Lung microvascular endothelial cell (primary cell): ENCODE results near the gene CIDEA. TPM values are rescaled to one million over a fixed set of nuclear protein-coding genes. Genes with fewer than 3 reads are reported as not detected.

Source experiments
- DNase-seq, 2 donors: peaks; one replicate each; pipeline versions ENCODE4 v3.0.0 to v3.0.0-alpha.2; 2010; ENCODE audit warnings: low read depth in 2 of 2
- total RNA-seq: library from RNA; depleted of rRNA; stranded (reverse); fragments of >200 nt; gene quantifications from 2 replicates; pipeline ENCODE4 v1.2.1, GENCODE V29; 2014

The CIDEA gene
- total RNA-seq, 1 donor from 2014 or later: not detected

DNA sequence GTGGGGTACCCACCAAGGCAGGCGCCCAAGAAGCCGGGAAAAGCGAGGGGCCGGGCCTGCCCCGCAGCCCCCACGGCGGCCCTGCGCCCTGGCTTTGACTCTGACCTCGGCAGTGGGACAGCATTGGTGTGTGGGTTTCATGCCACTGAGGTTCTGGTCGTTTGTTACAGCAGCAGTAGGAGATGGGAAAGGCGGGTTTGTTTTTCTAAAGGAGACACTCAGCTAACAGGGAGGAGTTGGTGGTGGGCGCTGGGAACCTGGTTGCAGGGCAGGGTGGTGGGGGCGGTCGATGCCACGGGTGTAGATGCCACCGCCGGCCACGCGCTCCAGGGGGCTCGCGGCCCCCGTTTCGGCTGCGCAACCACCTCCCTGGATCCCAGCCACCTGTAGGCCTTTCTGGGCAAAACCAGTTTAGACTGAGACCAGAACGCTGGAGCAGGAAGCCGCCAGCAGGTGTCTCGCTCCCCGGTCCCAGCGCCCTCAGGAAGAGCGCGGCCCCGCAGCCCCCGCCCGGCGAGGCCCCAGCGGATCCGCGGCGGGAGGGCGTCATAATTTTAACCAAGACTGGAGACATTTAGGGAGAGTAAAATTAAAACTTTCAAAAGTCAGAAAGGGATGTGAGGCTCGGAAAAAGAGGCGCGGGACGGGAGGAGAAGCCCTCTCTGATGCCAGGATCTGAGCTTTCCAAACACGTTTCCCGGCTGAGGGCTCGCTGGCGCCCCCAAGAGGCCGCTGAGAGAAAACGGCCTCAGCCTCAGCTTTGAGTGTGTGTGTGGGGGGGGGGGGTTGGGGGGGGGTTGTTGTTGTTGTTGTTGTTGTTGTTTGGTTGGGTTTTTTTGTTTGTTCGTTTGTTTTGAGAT is 17.4 kb downstream of the CIDEA start:
- DNase-seq: peak; percentile 81 to 90

DNA sequence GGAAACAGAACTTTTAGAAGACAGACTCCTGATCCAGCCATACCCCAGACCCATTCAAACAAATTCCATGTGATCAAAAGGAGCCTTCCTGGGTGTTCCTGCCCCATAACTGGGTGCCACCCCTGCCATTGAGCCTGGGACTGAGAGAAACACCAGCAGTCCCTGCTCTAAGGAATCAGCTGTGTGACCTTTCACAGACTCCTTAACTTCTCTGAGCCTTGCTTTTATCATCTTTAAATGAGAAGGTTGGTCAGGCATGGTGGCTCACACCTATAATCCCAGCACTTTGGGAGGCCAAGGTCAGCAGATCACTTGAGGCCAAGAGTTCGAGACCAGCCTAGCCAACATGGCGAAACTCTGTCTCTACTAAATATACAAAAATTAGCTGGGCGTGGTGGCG is 20.6 kb downstream of the CIDEA start:
- DNase-seq: no peak

DNA sequence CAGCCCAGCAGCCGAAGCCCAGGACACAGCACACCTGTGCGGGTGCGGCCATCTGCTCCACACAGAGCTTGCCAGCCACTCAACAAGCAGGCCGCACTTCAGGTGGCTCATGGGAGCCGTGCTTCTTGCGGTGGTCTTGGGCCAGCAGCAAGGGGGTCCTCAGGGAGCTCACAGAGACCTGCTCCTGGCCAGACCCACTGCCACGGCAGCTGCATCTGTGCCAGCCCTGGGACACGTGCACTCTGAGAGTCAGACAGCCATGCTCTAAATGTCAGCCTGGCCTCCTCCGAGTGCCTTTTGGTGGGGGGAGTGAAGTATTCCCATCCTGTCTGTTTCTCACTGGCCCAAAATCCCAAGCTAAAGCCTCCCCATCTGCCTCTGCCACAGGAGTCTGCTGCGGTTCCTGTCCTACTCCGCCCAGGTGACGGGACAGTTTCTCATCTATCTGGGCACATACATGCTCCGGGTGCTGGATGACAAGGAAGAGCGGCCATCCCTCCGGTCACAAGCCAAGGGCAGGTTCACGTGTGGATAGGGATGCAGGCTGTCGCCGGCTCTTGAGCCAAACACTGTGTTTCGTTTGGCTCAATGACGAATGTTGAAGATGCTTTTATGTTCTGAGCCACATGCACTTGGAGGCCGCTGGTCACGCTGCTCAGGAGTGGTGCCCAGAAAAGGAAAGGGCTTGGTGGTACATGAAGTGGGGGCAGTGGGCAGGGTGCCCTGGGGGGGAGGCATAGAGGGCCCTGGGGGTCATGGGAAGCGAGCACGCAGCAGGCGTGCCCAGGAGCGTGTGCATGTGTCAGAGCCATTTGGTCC is 22.8 kb downstream of the CIDEA start:
- no peak for DNase-seq

DNA sequence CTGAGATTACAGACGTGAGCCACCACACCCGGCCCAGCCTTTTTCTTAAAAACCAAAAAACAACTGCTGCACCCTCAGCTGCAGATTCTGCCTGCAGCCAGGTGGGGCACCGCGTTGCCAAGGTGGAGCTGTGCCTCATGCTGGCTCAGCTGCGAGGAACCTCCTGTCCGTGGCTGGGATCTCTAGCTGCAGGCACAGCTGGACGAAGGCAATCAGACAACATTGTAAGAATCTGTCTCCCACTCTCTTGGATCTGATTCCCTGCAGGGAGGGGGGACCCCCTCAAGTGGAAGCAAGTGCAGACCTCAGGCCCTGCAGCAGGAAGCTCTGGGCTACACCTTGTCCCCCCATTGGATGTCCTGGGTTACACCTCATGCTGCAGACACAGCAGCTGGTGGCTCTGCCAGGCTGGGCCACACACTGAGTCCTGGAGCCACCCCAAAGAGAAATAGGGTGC is 24.1 kb downstream of the CIDEA start:
- no peak for DNase-seq

DNA sequence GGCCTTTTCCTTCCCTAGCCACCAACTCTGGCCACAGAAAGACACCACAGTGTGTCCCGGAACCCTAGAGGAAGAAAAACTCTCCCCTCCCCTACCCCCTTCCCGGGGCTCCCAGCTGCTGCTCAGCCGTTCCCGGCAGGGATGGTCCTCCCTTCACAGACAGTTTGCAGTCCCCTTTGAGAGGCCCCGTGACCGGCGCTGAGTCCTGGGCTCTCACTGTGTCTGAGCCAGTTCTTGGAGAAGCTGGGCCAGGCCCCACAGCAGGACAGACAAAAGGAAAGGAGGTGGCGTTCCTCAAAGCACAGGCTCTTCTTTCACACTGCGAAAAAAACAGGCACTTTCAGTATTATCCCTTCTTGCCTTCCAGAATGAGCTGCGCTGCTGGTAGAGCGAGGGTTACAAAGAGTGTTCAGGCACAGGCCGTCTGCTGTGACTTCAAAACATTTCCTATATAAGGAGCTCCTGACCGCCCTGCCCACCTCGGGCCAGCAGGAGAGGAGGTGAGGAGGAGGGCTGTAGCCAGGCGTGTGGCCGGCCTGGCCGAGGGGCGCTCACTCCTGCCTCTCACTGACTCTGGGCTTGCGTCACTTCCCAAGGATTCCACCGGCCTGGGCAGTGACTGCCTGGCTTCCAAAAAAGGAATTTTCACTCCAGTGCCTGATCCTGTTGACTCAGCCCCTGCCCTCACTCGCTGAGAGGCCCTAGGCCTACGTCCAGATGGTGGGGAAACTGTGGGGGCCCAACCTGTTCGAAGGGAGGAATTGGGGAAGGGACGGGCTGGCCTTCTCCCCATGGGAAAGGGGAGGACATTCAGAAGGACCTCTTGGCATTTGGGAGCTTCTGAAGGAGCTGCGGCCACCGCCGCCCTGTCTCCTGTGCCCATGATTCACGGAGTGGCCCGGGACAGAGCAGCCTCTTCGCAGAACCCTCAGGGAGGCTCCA is 24.9 kb downstream of the CIDEA start:
- peak; percentile 95 for DNase-seq

DNA sequence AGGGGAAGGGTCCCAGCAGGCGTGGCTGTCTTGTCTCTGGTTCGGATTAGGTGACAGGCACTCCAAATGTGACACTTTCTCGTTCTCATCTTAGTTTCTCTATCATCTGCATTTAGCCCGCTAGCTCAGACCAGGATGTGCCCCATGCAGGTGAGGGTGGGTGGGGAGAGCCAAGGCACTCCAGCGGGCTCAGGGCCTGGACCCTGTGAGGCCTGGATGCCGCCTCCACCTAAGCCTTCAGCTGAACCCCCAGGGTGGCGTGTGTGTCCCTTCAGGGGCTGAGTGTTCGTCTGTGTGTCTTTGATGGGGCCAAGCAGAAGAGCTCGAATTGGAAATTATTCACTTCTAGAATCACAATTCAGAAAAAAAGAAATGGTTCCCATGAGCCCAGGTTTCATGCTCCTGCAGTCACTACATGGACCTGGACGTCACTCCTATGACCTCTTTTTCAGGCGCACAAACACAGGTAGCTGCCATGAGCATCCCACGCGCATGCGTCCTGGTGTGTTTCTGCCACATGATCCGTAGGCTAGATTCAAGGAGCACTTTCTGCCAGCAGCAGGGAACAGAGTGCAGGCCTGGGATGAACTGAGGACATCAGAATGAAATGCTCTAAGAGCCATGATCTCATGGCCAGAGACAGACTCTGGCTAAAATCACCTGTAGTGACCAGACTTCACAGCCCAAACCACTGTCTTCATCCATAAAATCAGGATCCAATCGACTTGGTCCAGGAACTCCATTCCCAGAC is 25.8 kb downstream of the CIDEA start:
- no peak for DNase-seq

GRCh38 chr18:12281861-12282260 is 27.7 kb downstream of the CIDEA start:
- DNase-seq: no peak

DNA sequence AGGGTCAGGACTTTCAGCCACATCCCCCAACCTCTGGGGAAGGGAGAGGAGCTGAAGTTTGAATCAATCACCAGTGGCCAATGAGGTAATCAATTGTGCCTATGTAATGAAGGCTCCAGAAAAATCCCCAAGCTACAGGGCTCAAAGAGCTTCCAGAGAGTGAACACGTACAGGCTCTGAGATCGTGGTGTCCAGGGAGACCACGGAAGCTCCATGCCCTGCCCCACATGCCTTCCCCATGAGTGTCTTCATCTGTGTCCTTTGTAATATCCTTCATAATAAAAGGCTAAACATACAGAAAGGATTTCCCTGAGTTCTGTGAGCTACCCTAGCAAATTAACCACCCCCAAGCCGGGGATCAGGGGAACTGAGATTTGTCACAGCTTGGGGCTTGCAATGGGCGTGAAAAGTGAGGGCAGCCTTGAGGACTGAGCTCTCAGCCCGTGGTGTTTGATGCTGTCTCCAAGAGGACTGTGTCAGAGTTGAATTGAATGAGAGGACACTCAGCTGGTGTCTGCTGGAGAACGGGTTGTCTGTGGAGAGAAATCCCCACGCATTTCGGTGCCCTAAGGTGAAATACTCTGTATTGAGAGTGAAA is 28.4 kb downstream of the CIDEA start:
- peak in 1 of 2 donors; percentile 78 for DNase-seq

- DNase-seq: peak; percentile 51 to 53
These were observed 29.1 kb downstream of the CIDEA start for GRCh38 chr18:12283256-12283655.

DNA sequence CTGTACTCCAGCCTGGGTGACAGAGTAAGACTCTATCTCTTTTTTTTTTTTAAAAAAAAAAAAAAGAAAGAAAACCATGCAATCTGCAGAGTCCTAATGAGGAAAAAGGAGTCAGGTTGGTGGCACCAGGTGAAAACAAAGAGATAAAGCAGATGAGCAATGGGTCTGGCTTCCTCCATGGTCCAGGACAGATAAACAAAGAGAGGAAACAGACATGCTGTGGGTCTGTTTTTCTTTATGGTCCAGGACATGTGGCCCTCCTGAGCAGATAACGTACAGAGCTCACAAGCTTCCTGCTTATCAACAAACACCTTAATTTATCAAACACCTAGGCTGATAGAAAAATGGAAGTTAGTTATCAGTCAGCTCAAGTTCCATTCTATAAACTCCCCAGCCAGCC is 29.5 kb downstream of the CIDEA start:
- DNase-seq: peak in 1 of 2 donors; percentile 85

DNA sequence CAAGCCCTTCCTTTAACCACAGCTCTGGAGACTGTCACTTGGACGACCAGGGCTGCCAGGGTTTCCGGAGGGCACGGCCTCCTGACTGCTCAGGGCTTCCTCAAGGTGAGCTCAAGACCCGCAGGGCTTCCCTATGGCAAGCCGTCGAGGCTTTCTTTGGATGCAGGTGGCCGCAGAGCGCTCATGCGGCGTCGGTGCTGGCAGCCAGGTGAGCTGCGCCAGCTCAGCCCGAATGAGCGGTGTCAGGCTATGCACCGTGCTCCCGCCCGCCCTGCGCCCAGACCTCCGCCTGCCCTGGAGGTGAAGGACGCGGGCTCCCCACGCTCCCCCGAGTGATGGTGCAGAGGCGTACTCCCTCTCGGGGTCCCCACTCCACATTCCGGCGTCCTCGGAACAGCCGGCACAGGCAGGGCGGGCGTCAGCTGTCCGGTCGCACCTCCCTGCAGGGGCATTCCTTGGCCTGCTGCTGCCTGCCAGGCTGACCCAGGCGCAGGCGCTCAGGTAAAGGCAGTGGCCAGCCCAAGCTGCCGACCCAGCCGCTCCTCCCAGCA is 33.0 kb downstream of the CIDEA start:
- no peak for DNase-seq

DNA sequence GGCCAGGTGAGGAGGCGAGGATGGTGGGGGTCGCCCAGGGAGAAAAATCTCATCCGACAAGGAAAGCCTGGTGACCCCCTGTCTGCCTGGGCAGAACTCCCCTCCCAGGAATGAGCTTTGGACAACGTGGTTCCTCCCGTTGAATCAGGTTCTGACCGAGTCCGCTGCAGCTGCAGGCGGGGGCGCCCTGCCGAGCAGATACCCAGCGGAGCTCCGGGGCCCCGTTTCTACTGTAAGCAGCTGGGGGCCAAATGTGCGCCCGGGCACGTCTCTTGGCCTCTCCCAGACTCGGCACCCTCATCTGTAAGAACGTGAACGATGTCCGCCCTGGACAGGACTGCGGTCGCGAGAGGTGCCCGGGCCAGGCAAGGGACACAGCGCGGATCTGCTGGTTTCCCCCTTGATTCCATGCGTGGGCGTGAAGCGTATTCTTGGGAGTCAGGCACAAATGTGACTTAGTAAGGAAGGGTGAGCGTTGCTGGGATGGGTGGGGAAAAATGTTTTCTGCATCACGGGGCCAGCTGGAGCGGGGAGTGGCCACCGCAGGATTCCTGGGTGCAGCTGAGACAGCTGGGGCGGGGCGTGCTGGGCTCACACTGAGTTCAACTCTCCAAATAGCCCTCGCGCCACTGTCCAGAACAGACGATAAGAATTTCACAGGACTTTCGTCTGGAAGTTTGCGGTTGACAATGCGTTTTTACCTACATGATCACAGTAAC is 33.7 kb downstream of the CIDEA start:
- DNase-seq: peak; percentile 23 to 52

DNA sequence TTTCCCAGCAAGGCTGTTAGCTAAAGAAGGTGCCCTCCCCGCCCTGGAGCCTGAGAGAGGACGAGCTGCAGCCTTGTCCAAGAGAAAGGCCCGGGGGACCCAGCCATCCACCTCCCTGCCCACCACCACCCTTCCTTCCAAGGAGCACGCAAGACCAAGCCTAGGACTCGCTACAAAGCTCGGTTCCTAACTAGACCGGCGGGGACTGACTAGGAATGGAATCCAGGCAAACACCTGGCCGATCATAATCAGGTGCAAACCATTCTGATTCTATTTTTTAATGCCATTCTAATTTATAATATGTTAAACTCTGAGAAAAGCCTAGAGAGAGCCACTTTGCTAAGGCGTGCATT is 34.2 kb downstream of the CIDEA start:
- no peak for DNase-seq

GRCh38 chr18:12290086-12290485 is 35.9 kb downstream of the CIDEA start:
- no peak for DNase-seq

DNA sequence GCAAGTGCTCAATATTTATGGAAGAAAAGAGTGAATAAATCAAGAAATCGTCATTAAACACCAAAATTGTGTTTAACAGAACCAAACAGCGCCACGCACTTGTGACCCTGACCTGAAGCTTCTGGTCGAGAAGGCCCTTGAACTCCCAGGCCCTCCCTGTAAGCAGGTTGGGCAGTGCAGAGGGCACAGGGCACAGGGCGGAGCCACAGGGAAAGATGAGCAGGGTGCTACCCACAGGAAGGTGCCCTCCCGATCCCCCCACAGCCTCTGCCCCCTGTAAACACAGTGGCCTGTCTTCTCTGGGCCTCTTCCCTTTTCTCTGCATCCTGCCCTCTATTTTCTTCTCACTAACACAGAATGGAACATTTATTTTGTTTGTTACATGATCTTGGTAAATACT is 37.0 kb downstream of the CIDEA start:
- no peak for DNase-seq

GRCh38 chr18:12291690-12292089 is 37.5 kb downstream of the CIDEA start:
- DNase-seq: no peak

DNA sequence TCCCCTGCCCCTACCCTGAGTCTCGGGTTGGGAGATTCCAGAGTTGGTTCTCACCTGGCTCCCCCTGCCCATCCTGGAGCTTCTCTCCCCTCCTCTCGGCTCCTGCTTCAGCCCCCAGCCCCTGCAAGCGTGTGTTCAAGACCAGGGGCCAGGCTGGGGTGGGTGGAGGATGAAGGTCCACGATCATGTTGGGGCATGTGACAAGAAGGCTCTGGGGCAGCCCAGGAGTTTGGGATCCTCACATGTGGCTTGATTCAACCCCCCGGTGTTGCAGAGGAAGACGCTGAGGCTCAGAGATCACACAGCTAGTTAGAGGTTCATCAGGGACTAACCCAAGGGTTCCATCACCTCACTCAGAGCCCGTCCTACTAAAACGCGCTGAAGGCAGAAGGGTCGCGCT is 39.7 kb downstream of the CIDEA start:
- DNase-seq: no peak

DNA sequence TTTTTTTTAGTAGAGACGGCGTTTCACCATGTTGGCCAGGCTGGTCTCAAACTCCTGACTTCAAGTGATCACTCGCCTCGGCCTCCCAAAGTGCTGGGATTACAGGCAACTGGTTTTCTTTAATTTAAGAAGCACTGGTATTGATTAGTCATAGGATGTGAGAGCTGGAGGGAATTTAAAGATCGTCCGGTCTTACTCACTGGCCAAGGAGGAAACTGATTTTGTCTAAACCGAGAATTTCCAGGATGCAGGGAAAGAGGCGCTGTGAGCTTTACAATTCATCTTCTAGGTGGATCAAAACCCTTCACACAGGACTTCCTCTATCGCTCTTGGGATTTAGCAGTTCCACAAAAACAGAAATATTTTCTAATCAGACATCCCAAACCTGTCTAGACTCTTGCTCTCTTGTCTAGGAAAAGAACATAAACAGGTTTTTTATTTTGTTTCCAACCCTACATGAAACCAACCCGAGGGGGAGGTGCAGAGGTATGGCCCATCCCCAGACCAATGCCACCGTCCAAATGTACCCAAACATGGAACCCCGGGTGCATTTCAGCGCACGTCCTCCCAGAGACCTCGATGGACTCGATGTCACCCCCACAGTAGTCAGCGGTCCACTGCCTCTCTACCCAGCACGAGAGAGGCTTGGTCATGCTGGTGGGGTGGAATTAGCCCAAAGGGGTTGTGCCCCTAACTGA is 41.4 kb downstream of the CIDEA start:
- peak in 1 of 2 donors; percentile 91 for DNase-seq

DNA sequence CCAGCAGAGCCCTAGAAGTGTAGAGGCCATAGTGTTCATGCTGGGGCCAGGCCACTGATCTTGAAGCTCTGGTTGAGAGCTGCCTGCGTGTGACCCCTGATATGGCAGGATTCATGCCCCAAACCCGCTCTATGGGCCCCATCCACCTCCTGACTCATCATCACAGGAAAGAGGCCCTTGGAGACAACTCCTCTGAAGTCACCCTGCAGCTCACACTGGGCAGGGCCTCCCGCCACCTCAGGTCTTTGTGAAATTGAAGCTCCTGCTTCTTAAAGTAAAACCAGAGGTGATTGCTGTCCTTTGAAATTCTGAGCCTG is 41.9 kb downstream of the CIDEA start:
- DNase-seq: peak in 1 of 2 donors; percentile 77
